ENCODE measurements around the gene CFAP90. TPM values are rescaled to one million over a fixed set of nuclear protein-coding genes. Genes with fewer than 3 reads are reported as not detected.

CFAP90 gene
- total and polyA plus RNA-seq, 8 donors = 0.55 to 1.3 (median 1.0) TPM; not detected in 4

DNA sequence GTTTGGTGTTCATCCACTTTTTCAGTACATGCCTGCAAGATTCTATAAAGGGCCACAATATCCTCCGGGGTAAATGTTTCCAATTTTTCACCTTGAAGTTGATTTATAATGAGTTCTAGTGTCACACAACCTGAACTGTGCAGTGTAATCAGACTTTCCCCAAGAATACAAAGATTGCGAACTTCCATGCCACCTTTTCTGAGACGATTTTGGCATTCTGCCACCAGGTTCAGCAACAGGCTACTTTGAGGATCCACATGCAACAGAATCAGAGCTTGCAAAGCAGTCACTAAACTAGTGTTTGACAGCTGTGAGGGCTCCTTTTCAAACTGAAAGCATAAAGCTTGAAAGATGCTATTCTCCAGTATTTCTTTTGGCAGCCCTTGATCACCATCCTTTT is 16.3 kb upstream of the CFAP90 start:
- no peaks in the 10 kb centered on the region for H3K27me3 ChIP-seq
- no peak overlapping the region for H3K27ac ChIP-seq
- H3K9me3 ChIP-seq = no peaks in the 10 kb centered on the region
- H3K4me1 ChIP-seq = peaks cover 11 to 56% (median 38%) of the 10 kb centered on the region in 4 donors
- no peak overlapping the region for H3K4me3 ChIP-seq
- TF ChIP-seq EP300 (IDR thresholded peaks at IDR 0.05) (no peak), POLR2AphosphoS5 (IDR thresholded peaks at IDR 0.05) (no peak), POLR2A (IDR thresholded peaks at IDR 0.05) (no peak), CTCF (IDR thresholded peaks at IDR 0.05) (no peak)
- intact Hi-C loops (cut with DNase I; ENCODE audit: low total_unique reads) = loop anchor here (10.0 kb wide), 1 partner anchor 1242 kb away; no protein-coding TSS in a partner anchor
- DNase-seq = no peak
- H3K36me3 ChIP-seq = peaks cover 4 to 32% (median 27%) of the 10 kb centered on the region in 4 donors
- WGBS, 5 donors = 54 to 75% (median 65%) methylated on average over 3 of the region's 3 CpGs

DNA sequence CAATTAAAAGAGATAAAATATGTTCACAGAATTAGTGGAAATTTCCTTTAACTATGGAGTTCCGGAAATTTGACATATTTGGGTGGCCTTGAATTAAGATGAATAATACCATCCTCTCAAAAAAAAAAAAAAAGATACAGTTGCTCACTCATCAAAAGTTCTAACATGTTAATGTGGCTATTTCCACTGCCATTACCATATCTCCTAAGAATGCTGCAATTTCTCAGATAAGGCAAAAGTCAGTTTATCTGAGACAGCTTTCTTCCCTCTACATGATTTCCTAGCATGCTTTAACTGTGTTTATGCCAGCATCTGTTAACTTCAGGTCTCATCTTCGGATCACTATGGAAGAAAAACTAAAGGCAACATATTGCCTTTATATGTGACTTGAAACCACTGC is 15.3 kb upstream of the CFAP90 start:
- no peak for DNase-seq
- Histone ChIP-seq H3K4me1 (peaks cover 11 to 47% (median 32%) of the 10 kb centered on the region in 4 donors), H3K27me3 (no peaks in the 10 kb centered on the region), H3K27ac (no peak overlapping the region), H3K9me3 (no peaks in the 10 kb centered on the region), H3K4me3 (no peak overlapping the region), H3K36me3 (peaks cover 11 to 43% (median 38%) of the 10 kb centered on the region in 4 donors)
- intact Hi-C loops (cut with DNase I; ENCODE audit: low total_unique reads) = loop anchor here (10.0 kb wide), 1 partner anchor 1241 kb away; no protein-coding TSS in a partner anchor
- TF ChIP-seq POLR2A (IDR thresholded peaks at IDR 0.05) (no peak), EP300 (IDR thresholded peaks at IDR 0.05) (no peak), CTCF (IDR thresholded peaks at IDR 0.05) (no peak), POLR2AphosphoS5 (IDR thresholded peaks at IDR 0.05) (no peak)
- 90 to 98% (median 93%) methylated on average over 2 of the region's 2 CpGs for whole genome bisulfite sequencing, 5 donors

- intact Hi-C loops (cut with DNase I; ENCODE audit: low total_unique reads) = no loop called here
- Histone ChIP-seq H3K27ac (no peak overlapping the region), H3K4me3 (no peak overlapping the region), H3K9me3 (no peaks in the 10 kb centered on the region), H3K4me1 (no peaks in the 10 kb centered on the region), H3K27me3 (no peaks in the 10 kb centered on the region), H3K36me3 (peaks cover 26 to 57% (median 56%) of the 10 kb centered on the region in 4 donors)
- DNase-seq = no peak
- TF ChIP-seq POLR2A (IDR thresholded peaks at IDR 0.05) = no peak
- TF ChIP-seq CTCF (IDR thresholded peaks at IDR 0.05) = no peak
- no peak for TF ChIP-seq POLR2AphosphoS5 (IDR thresholded peaks at IDR 0.05)
- TF ChIP-seq EP300 (IDR thresholded peaks at IDR 0.05) = no peak
- WGBS, 5 donors = 64 to 82% (median 80%) methylated on average over 9 of the region's 9 CpGs
Measured at GRCh38 chr5:7857926-7858632, 7.1 kb upstream of the CFAP90 start.

- intact Hi-C loops (cut with DNase I; ENCODE audit: low total_unique reads) = no loop called here
- TF ChIP-seq CTCF (IDR thresholded peaks at IDR 0.05) (no peak), POLR2AphosphoS5 (IDR thresholded peaks at IDR 0.05) (no peak), POLR2A (IDR thresholded peaks at IDR 0.05) (no peak), EP300 (IDR thresholded peaks at IDR 0.05) (no peak)
- 78 to 83% (median 82%) methylated on average over 5 of the region's 5 CpGs for WGBS, 5 donors
- H3K27ac ChIP-seq = no peak overlapping the region
- H3K27me3 ChIP-seq = no peaks in the 10 kb centered on the region
- DNase-seq = no peak
- H3K36me3 ChIP-seq = peaks cover 23 to 50% (median 49%) of the 10 kb centered on the region in 4 donors
- peaks cover 0 to 4% (median under 1%) of the 10 kb centered on the region in 4 donors for H3K4me1 ChIP-seq
- H3K4me3 ChIP-seq = no peak overlapping the region
- no peaks in the 10 kb centered on the region for H3K9me3 ChIP-seq
Measured at GRCh38 chr5:7857361-7857760, 6.4 kb upstream of the CFAP90 start.

All from stomach (tissue), 9 donors.